ENCODE measurements around the gene CHST9.
"Not testable (repeated sequence)": the region's sequence is repeated elsewhere in the genome, so short reads cannot be mapped to it uniquely, and the experiment has no call there.

CHST9 gene

DNA sequence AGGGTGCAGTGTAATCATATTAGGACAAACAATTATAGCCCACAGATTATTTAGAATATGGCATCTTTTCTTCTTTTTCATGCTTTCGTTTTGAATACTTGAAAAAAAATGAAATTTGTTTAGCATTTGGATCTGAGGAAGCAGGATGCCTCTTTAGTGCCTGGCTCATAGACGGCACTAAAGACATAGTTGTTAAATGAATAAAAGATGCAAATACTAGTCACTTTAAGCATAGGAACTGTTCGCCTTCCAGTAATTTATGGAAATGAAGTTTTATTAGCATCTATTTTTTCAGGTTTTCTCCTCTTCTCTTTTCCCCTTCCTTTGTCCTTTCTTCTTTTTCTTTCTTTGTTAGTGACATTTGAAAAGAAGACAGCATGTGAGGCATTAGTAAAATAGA lies 80.4 kb downstream of the CHST9 start:
- no peaks in the 10 kb centered on the region for H3K9me3 ChIP-seq (ENCODE audit: control insufficient read depth, insufficient read depth, low read length)
- H3K27me3 ChIP-seq (ENCODE audit: control insufficient read depth, insufficient read depth, low read length), result no peaks in the 10 kb centered on the region
- H3K36me3 ChIP-seq (ENCODE audit: control insufficient read depth, insufficient read depth, low read length), result no peaks in the 10 kb centered on the region
- H3K27ac ChIP-seq (ENCODE audit: low read depth, low read length), result no peak overlapping the region
- H3K4me1 ChIP-seq (ENCODE audit: control insufficient read depth, insufficient read depth, low read length), result no peaks in the 10 kb centered on the region
- H3K9ac ChIP-seq (ENCODE audit: low read depth, low read length), result no peak overlapping the region
- no peak overlapping the region for H3K4me3 ChIP-seq (ENCODE audit: low read depth, low read length)

DNA sequence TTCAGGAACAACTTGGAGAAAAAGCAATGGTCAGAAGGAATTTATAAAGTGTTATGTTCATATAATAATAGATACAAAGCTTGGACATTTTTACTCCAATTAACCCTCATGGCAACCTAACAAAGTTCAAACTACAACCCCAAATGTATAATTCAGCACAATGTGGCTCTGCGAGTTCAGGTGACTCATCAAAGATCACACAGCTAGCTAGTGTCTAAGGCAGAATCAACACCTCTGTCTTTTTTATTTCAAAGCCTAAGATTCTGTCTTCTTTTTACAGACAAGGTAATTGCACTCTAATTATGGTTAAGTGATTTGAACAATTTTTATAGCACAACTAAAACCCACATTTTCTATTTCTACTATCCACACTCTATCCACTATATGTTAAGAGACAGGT lies 90.5 kb downstream of the CHST9 start:
- Histone ChIP-seq H3K36me3 (ENCODE audit: control insufficient read depth, insufficient read depth, low read length) (no peaks in the 10 kb centered on the region), H3K27ac (ENCODE audit: low read depth, low read length) (no peak overlapping the region)

DNA sequence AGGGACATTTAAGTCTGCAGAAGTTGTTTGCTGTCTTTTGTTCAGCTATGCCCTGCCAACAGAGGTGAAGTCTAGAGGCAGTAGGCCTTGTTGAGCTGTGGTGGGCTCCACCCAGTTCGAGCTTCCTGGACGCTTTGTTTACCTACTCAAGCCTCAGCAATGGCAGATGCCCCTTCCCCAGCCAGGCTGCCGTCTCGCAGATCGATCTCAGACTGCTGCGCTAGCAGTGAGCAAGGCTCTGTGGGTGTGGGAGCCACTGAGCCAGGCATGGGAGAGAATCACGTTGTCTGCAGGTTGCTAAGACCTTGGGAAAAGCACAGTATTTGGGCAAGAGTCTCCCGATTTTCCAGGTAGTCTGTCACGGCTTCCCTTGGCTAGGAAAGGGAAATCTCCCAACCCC lies 91.8 kb downstream of the CHST9 start:
- H3K27me3 ChIP-seq (ENCODE audit: control insufficient read depth, insufficient read depth, low read length); H3K4me3 ChIP-seq (ENCODE audit: low read depth, low read length); H3K9me3 ChIP-seq (ENCODE audit: control insufficient read depth, insufficient read depth, low read length); H3K9ac ChIP-seq (ENCODE audit: low read depth, low read length); H3K4me1 ChIP-seq (ENCODE audit: control insufficient read depth, insufficient read depth, low read length); H3K36me3 ChIP-seq (ENCODE audit: control insufficient read depth, insufficient read depth, low read length); H3K27ac ChIP-seq (ENCODE audit: low read depth, low read length): not testable (repeated sequence)

More for the DNA sequence above, 90.5 kb downstream of the CHST9 start:
- no peaks in the 10 kb centered on the region for H3K4me1 ChIP-seq (ENCODE audit: control insufficient read depth, insufficient read depth, low read length)
- no peak overlapping the region for H3K4me3 ChIP-seq (ENCODE audit: low read depth, low read length)
- H3K27me3 ChIP-seq (ENCODE audit: control insufficient read depth, insufficient read depth, low read length), result no peaks in the 10 kb centered on the region
- no peak overlapping the region for H3K9ac ChIP-seq (ENCODE audit: low read depth, low read length)
- H3K9me3 ChIP-seq (ENCODE audit: control insufficient read depth, insufficient read depth, low read length), result no peaks in the 10 kb centered on the region; the same call in 1 of the 2 replicates

DNA sequence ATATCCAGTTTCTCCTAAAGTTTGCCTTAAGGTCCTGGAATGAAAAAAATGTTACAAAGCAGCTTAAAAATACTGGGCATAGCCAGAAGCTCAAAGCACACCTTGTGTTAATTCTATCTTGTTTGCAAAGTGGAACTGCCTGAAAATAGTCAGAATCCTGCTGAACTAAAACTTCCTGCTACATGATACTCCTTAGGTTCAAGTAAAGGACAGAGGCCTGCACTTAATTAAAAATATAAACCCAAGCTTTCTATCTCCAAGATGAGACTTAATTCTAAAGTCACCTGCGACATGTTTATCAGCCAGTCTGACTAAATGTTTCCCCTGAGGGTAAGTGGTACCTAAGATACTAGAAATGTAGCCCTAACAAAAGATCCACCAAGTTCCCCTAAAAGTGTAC lies 103.4 kb downstream of the CHST9 start:
- Histone ChIP-seq H3K9ac (ENCODE audit: low read depth, low read length) (no peak overlapping the region), H3K36me3 (ENCODE audit: control insufficient read depth, insufficient read depth, low read length) (no peaks in the 10 kb centered on the region), H3K27ac (ENCODE audit: low read depth, low read length) (no peak overlapping the region), H3K9me3 (ENCODE audit: control insufficient read depth, insufficient read depth, low read length) (no peaks in the 10 kb centered on the region), H3K4me3 (ENCODE audit: low read depth, low read length) (no peak overlapping the region), H3K27me3 (ENCODE audit: control insufficient read depth, insufficient read depth, low read length) (no peaks in the 10 kb centered on the region), H3K4me1 (ENCODE audit: control insufficient read depth, insufficient read depth, low read length) (no peaks in the 10 kb centered on the region)

DNA sequence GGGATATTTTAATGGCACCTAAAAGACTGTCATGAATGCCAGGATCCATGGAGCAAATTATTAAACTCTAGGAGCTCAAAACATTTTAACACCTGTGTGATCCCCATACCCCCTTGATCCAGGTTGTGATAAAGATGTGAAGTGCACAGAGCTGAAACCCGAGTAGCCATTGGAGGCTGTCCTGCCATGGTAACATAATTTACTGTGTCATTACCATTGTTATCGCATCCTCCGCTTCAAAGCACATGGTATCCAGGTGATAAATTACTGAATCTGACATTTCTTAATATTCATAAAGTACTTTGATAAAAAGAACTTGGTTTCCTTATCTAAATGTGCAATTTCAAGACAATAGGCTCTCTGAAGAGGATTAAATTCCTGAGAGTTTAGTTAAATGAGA lies 109.3 kb downstream of the CHST9 start:
- no peaks in the 10 kb centered on the region for H3K4me1 ChIP-seq (ENCODE audit: control insufficient read depth, insufficient read depth, low read length)
- no peaks in the 10 kb centered on the region for H3K9me3 ChIP-seq (ENCODE audit: control insufficient read depth, insufficient read depth, low read length)
- H3K9ac ChIP-seq (ENCODE audit: low read depth, low read length), result no peak overlapping the region
- H3K27me3 ChIP-seq (ENCODE audit: control insufficient read depth, insufficient read depth, low read length), result no peaks in the 10 kb centered on the region
- H3K4me3 ChIP-seq (ENCODE audit: low read depth, low read length), result no peak overlapping the region
- no peaks in the 10 kb centered on the region for H3K36me3 ChIP-seq (ENCODE audit: control insufficient read depth, insufficient read depth, low read length)
- no peak overlapping the region for H3K27ac ChIP-seq (ENCODE audit: low read depth, low read length)

DNA sequence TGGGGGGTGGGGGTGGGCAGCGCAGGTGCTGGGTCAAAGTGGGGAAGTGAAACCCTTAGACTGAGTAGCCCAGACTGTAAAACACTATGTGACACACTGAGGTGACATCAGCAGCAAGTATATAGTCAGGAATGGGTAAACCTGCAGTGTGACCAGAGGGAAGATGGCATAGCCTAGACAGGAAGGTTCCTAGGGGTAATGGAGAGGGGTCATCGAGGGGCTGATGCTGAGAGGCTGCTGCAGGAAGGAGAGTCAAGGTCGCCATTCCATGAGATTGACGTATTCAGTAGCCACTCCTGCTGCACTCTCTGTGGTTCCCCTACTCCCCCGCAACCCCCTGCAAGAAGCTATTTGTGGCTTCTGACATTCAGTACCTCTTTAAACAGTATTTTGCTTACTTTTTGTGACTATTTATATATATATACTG lies 111.7 kb downstream of the CHST9 start:
- no peak overlapping the region for H3K9ac ChIP-seq (ENCODE audit: low read depth, low read length)

DNA sequence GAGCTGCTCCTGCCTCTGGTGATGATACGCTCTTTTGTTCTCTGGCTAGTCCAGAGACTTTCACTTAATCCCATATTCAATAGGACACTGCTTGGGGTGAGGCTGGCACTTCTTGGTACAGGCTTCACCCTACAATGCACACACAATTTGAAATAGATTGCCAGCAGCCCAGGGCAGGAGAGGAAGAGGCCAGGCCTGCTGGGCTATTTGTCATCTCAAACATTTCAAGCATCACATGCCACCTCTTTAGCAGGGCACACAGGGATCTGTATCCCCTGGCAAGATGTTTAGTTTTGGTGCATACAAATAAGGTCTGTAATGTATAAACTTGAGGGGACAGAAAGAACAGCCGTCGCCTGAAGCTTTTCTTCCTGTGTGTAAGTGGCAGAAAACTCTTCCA lies 120.4 kb downstream of the CHST9 start:
- H3K9me3 ChIP-seq (ENCODE audit: control insufficient read depth, insufficient read depth, low read length), result no peaks in the 10 kb centered on the region
- no peaks in the 10 kb centered on the region for H3K27me3 ChIP-seq (ENCODE audit: control insufficient read depth, insufficient read depth, low read length)
- no peaks in the 10 kb centered on the region for H3K4me1 ChIP-seq (ENCODE audit: control insufficient read depth, insufficient read depth, low read length)
- H3K4me3 ChIP-seq (ENCODE audit: low read depth, low read length), result no peak overlapping the region
- H3K36me3 ChIP-seq (ENCODE audit: control insufficient read depth, insufficient read depth, low read length), result no peaks in the 10 kb centered on the region
- H3K9ac ChIP-seq (ENCODE audit: low read depth, low read length), result no peak overlapping the region
- H3K27ac ChIP-seq (ENCODE audit: low read depth, low read length), result no peak overlapping the region

More for the DNA sequence above, 111.7 kb downstream of the CHST9 start:
- Histone ChIP-seq H3K36me3 (ENCODE audit: control insufficient read depth, insufficient read depth, low read length) (no peaks in the 10 kb centered on the region), H3K9me3 (ENCODE audit: control insufficient read depth, insufficient read depth, low read length) (no peaks in the 10 kb centered on the region), H3K4me1 (ENCODE audit: control insufficient read depth, insufficient read depth, low read length) (no peaks in the 10 kb centered on the region), H3K27ac (ENCODE audit: low read depth, low read length) (no peak overlapping the region), H3K27me3 (ENCODE audit: control insufficient read depth, insufficient read depth, low read length) (no peaks in the 10 kb centered on the region), H3K4me3 (ENCODE audit: low read depth, low read length) (no peak overlapping the region)

DNA sequence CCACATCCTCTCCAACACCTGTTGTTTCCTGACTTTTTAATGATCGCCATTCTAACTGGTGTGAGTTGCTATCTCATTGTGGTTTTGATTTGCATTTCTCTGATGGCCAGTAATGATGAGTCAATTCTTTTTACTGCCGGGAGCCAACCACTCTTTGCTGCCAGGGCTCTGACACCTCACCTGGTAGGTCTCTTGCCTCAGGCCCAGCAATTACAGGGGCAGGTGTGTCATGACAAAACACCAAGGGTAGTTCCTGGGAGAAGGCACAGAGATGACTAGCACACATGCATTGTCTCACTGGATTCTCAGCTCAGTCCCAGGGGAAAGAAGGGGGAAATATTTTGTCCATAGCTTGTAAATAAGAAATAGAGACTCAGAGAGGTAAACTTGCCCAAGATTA lies 122.3 kb downstream of the CHST9 start:
- Histone ChIP-seq H3K4me1 (ENCODE audit: control insufficient read depth, insufficient read depth, low read length) (peaks cover 2% of the 10 kb centered on the region; the same call in 1 of the 2 replicates), H3K9me3 (ENCODE audit: control insufficient read depth, insufficient read depth, low read length) (no peaks in the 10 kb centered on the region), H3K27ac (ENCODE audit: low read depth, low read length) (no peak overlapping the region), H3K27me3 (ENCODE audit: control insufficient read depth, insufficient read depth, low read length) (no peaks in the 10 kb centered on the region), H3K4me3 (ENCODE audit: low read depth, low read length) (no peak overlapping the region), H3K36me3 (ENCODE audit: control insufficient read depth, insufficient read depth, low read length) (no peaks in the 10 kb centered on the region), H3K9ac (ENCODE audit: low read depth, low read length) (no peak overlapping the region)

DNA sequence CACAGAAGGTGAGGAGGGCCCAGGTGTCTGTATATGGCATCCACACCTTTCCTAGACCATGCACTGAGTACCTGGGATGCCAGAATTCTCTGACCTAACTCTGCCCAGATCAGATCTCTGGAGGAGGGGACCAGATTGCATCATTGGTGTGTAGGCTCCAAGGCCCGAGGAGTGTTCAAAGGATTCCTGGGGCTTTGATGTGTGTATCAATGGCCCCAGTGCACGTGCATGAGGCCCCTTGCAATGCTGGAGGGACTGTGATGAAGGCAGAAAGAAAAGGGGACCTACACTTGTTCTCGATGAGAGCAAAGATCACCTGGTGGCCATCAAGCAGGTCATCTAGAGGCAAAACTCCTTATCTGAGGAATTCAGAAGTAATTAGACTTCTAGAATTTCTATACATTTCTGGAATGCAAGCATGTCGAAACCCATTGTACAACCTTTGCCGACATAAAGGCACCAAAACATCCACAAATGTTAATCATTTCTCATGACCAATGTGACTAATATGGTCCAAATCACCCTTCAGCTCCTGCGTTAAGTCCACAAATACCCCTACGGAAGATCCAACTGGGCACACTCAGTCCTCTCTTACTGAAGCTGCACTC lies 123.5 kb downstream of the CHST9 start:
- no peak overlapping the region for H3K9ac ChIP-seq (ENCODE audit: low read depth, low read length)

DNA sequence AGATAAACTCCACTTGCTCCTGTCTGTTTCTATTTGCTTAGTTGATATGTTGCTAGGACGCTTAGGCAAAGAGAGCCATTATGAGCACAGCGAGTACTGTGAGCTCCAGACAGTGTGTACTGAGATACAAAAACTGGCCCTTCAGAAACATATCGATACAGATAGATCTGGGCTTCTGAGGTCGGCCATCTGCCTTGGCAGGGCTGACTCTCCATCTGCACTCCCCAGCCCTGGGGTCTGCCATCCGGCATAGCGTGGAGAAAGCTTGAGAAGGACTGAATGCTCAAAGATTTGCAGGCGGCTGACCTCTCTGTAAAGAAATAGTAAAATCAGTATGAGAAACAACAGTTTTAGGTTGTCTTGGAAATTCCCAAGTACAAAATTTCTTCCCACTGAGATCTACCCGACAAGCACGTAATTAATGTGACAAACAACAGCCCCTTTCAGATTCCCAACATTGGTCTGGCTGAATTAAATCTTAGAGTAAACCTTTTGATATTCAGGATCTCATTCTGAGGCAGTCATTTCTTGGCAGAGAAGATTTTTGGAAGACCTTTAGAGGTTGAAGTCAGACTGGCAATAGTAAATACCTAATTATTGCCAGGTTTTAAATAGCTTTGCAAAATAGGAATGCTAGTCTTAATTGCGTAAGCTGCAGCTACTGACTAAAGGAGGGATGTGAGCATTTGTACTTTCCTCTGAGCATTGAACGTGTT lies 127.4 kb downstream of the CHST9 start:
- no peak overlapping the region for H3K4me3 ChIP-seq (ENCODE audit: low read depth, low read length)
- no peak overlapping the region for H3K27ac ChIP-seq (ENCODE audit: low read depth, low read length)
- no peaks in the 10 kb centered on the region for H3K9me3 ChIP-seq (ENCODE audit: control insufficient read depth, insufficient read depth, low read length)
- no peak overlapping the region for H3K9ac ChIP-seq (ENCODE audit: low read depth, low read length)
- peaks cover 13% of the 10 kb centered on the region for H3K4me1 ChIP-seq (ENCODE audit: control insufficient read depth, insufficient read depth, low read length)
- no peaks in the 10 kb centered on the region for H3K36me3 ChIP-seq (ENCODE audit: control insufficient read depth, insufficient read depth, low read length)
- no peaks in the 10 kb centered on the region for H3K27me3 ChIP-seq (ENCODE audit: control insufficient read depth, insufficient read depth, low read length)

More for the DNA sequence above, 123.5 kb downstream of the CHST9 start:
- no peak overlapping the region for H3K4me3 ChIP-seq (ENCODE audit: low read depth, low read length)
- H3K4me1 ChIP-seq (ENCODE audit: control insufficient read depth, insufficient read depth, low read length), result peaks cover 13% of the 10 kb centered on the region
- no peaks in the 10 kb centered on the region for H3K27me3 ChIP-seq (ENCODE audit: control insufficient read depth, insufficient read depth, low read length)
- no peak overlapping the region for H3K27ac ChIP-seq (ENCODE audit: low read depth, low read length)
- H3K36me3 ChIP-seq (ENCODE audit: control insufficient read depth, insufficient read depth, low read length), result no peaks in the 10 kb centered on the region
- no peaks in the 10 kb centered on the region for H3K9me3 ChIP-seq (ENCODE audit: control insufficient read depth, insufficient read depth, low read length)

DNA sequence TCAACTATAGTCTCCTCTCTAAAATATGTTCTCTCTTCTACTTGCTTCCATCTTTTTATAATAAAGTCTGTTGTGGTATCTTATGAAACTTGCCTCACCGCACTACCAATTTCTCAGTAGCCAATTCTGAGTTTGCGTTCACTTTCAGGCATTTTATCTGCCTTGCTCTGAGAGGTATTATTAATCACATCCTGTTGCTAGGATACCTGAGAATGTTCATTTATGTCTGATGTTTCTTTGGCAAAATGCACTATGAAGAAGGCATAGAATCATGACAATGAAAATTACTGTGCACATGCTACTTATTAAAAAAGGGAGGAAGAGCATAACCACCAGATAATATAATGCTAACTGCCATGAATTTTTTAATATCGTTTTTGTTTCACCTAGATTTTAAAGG lies 130.2 kb downstream of the CHST9 start:
- no peak overlapping the region for H3K4me3 ChIP-seq (ENCODE audit: low read depth, low read length)
- H3K9ac ChIP-seq (ENCODE audit: low read depth, low read length), result no peak overlapping the region
- no peaks in the 10 kb centered on the region for H3K27me3 ChIP-seq (ENCODE audit: control insufficient read depth, insufficient read depth, low read length)
- no peak overlapping the region for H3K27ac ChIP-seq (ENCODE audit: low read depth, low read length)
- no peaks in the 10 kb centered on the region for H3K36me3 ChIP-seq (ENCODE audit: control insufficient read depth, insufficient read depth, low read length)
- peaks cover 13% of the 10 kb centered on the region for H3K4me1 ChIP-seq (ENCODE audit: control insufficient read depth, insufficient read depth, low read length)
- no peaks in the 10 kb centered on the region for H3K9me3 ChIP-seq (ENCODE audit: control insufficient read depth, insufficient read depth, low read length)

All from HUES48 (cell line).